SU-DHL-6 (cell line): ENCODE data around the gene CEMP1.

Experiments used
- H2AFZ ChIP-seq: fragments of 200-600 bp; sonication (generic); 2 replicates; pipeline ENCODE4 v1.6.1; 2014; ENCODE audit warnings: low read depth, mild to moderate bottlenecking, moderate library complexity, mixed read lengths, antibody characterized with exemption, low read length; ENCODE audit not compliant: severe bottlenecking
- H3F3A ChIP-seq: fragments of 200-600 bp; shearing (Covaris generic); 2 replicates; pipeline ENCODE4 v1.6.0; 2016; ENCODE audit warnings: antibody characterized with exemption, mild to moderate bottlenecking; ENCODE audit not compliant: insufficient read depth
- H3K27ac ChIP-seq: fragments of 200-600 bp; sonication (generic); 2 replicates; pipeline ENCODE4 v1.5.1; 2016; ENCODE audit warnings: low read depth, mild to moderate bottlenecking, low read length, moderate library complexity, mixed read lengths
- H3K27me3 ChIP-seq: fragments of 200-600 bp; sonication (generic), shearing (Covaris generic); 2 replicates; pipeline ENCODE4 v1.6.0; 2014; ENCODE audit warnings: mild to moderate bottlenecking, low read length
- H3K36me3 ChIP-seq: fragments of 200-600 bp; sonication (generic); 2 replicates; pipeline ENCODE4 v1.6.1; 2014; ENCODE audit warnings: mild to moderate bottlenecking, low read length, mixed read lengths
- H3K4me2 ChIP-seq: fragments of 300-600, 200-600 bp; shearing (Covaris generic), sonication (generic); 2 replicates; pipeline ENCODE4 v1.6.0; 2014; ENCODE audit warnings: low read length, low read depth, mild to moderate bottlenecking; ENCODE audit not compliant: poor library complexity, severe bottlenecking
- H3K4me3 ChIP-seq: fragments of 200-600 bp; sonication (generic); 2 replicates; pipeline ENCODE4 v1.5.1; 2014; ENCODE audit warnings: antibody characterized with exemption, low read length, mild to moderate bottlenecking, mixed read lengths; ENCODE audit not compliant: insufficient read depth, poor library complexity, severe bottlenecking
- H3K79me2 ChIP-seq: fragments of 200-600 bp; sonication (generic); 2 replicates; pipeline ENCODE4 v1.6.1; 2014; ENCODE audit warnings: mild to moderate bottlenecking, low read length, moderate library complexity; ENCODE audit not compliant: insufficient read depth
- H3K9ac ChIP-seq: fragments of 200-600 bp; sonication (generic); 2 replicates; pipeline ENCODE4 v1.7.0; 2014; ENCODE audit warnings: mild to moderate bottlenecking, low read length
- H3K9me2 ChIP-seq: fragments of 200-600 bp; sonication (generic); replicated peaks from 2 replicates; pipeline ENCODE4 v1.6.1; 2014; ENCODE audit warnings: low read length; ENCODE audit not compliant: insufficient read depth
- H3K9me3 ChIP-seq: fragments of 200-600 bp; sonication (generic); 2 replicates; pipeline ENCODE4 v1.6.1; 2014; ENCODE audit warnings: low read length, mixed read lengths; ENCODE audit not compliant: insufficient read depth
- H4K20me1 ChIP-seq: fragments of 200-600 bp; sonication (generic); 2 replicates; pipeline ENCODE4 v1.6.1; 2014; ENCODE audit warnings: low read depth, mild to moderate bottlenecking, antibody characterized with exemption, low read length, moderate library complexity, mixed read lengths
- CTCF ChIP-seq: fragments of 200-600 bp; sonication (generic); IDR thresholded peaks from one replicate; pipeline ENCODE4 v1.5.1; 2017; ENCODE audit warnings: antibody characterized with exemption, mild to moderate bottlenecking, low read length, moderate library complexity; ENCODE audit not compliant: insufficient read depth, poor library complexity, severe bottlenecking
- EZH2phosphoT487 ChIP-seq: fragments of 200-600 bp; sonication (generic), shearing (Covaris generic); conservative IDR thresholded peaks from 2 replicates; pipeline ENCODE4 v1.6.1; 2018; ENCODE audit warnings: mild to moderate bottlenecking, antibody characterized with exemption, low read length, moderate library complexity, mixed read lengths

The CEMP1 gene

DNA sequence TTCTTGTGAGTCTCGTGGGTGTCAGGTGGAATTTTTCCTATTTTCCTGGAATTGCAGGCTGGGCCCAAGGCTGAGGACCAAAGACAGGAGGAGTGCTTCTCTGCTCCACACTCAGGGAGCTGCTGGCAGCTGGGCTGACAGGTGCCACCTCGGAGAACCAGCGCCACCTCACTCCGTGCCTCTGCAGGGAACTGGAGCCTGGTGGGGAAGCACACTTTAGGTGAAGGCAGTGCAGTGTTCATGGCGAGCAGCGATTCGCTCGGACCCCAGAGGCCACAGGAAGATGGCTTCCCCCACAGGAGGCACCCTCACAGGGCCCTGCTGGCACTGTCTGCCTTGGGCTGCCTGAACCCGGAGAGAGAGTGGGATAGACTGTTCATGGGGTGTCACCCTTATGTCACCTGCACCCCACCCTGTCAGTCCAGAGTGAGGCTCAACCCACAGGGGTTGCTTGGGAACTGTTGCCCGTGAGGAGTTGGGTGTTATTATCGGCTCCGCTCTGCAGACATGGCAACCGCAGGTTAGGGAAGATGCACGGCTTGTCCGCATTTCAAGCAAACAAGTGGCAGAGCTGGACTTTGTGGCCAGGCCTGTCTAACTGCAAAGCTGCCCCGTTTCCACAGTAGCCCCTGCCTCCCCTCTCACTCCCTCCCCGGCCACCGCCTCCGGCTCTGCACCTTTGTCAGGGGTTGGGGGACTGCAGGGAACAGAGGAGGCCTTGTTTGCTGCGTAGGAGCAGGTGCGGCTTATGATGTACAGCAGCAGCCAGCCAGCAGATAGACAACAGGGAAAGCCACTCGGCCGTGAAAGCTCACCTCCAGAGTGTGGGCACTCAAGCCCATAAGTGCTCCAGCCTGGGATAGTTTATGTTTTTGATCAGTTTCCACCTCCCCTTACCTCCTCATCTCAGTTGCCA is 40.8 kb downstream of the CEMP1 start:
- no peak for TF ChIP-seq CTCF
- no peak for TF ChIP-seq EZH2phosphoT487
- Histone ChIP-seq H3F3A (no peaks in the 10 kb centered on the region), H3K9me2 (no peaks in the 10 kb centered on the region), H3K9ac (no peak overlapping the region), H3K9me3 (no peaks in the 10 kb centered on the region), H4K20me1 (no peaks in the 10 kb centered on the region), H3K27me3 (no peaks in the 10 kb centered on the region), H2AFZ (no peak overlapping the region), H3K79me2 (no peaks in the 10 kb centered on the region; the same call in 1 of the 2 replicates), H3K36me3 (no peaks in the 10 kb centered on the region), H3K4me3 (no peak overlapping the region), H3K4me2 (no peak overlapping the region), H3K27ac (no peak overlapping the region)

GRCh38 chr16:2489581-2489980 is 41.6 kb downstream of the CEMP1 start:
- Histone ChIP-seq H3F3A (no peaks in the 10 kb centered on the region), H3K9ac (no peak overlapping the region), H3K27me3 (no peaks in the 10 kb centered on the region), H3K9me2 (no peaks in the 10 kb centered on the region), H3K27ac (no peak overlapping the region), H3K36me3 (no peaks in the 10 kb centered on the region), H3K4me2 (no peak overlapping the region), H3K79me2 (no peaks in the 10 kb centered on the region; the same call in 1 of the 2 replicates), H3K9me3 (no peaks in the 10 kb centered on the region), H3K4me3 (no peak overlapping the region), H2AFZ (no peak overlapping the region), H4K20me1 (no peaks in the 10 kb centered on the region)
- TF ChIP-seq CTCF (no peak), EZH2phosphoT487 (no peak)

DNA sequence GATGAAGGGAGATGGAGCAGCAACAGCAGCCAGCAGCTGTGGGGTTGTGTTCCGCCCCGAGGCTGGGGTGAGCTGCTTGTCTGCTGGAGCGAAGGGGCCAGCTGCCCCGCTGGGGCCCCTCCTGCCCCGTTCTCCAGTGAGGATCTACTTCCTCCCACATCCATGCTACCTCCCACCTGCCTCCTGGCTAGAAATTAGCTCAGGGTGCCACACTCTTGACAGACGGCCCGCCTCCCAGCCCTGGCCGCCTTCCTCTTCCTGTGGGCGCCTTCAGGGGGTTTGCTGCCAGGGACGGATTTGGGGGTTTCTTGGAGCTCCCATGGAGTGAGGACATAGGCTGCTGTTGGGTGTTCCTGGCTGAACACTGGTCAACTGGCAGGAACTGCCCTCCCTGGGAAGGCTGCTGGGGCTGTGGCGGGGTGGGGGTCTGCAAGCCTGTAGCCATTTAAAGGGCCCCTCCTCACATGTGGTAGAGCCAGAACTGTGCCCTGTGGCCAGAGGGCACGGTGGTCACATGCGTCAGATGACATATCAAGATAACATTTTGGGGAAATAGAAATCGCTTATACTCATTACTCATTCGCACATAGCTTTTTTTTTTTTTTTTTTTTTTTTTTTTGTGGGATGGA is 43.2 kb downstream of the CEMP1 start:
- Histone ChIP-seq H3K27ac (no peak overlapping the region), H3K4me2 (no peak overlapping the region), H4K20me1 (no peaks in the 10 kb centered on the region), H3K9ac (no peak overlapping the region), H3K79me2 (no peaks in the 10 kb centered on the region; the same call in 1 of the 2 replicates), H2AFZ (no peak overlapping the region), H3K4me3 (no peak overlapping the region), H3F3A (no peaks in the 10 kb centered on the region), H3K36me3 (no peaks in the 10 kb centered on the region), H3K27me3 (no peaks in the 10 kb centered on the region), H3K9me3 (no peaks in the 10 kb centered on the region), H3K9me2 (no peaks in the 10 kb centered on the region)
- TF ChIP-seq EZH2phosphoT487, result no peak
- no peak for TF ChIP-seq CTCF
